GM18909 (cell line): ENCODE results near the gene CACNG4.

Source experiments
- ATAC-seq: cut with Tn5 transposase; IDR thresholded peaks from one replicate; pipeline ENCODE4 v1.9.1; 2021; ENCODE audit warnings: mild to moderate bottlenecking; ENCODE audit not compliant: unreplicated experiment, poor library complexity

The CACNG4 gene

GRCh38 chr17:66943484-66943883 lies 21.0 kb upstream of the CACNG4 start:
- no peak for ATAC-seq

DNA sequence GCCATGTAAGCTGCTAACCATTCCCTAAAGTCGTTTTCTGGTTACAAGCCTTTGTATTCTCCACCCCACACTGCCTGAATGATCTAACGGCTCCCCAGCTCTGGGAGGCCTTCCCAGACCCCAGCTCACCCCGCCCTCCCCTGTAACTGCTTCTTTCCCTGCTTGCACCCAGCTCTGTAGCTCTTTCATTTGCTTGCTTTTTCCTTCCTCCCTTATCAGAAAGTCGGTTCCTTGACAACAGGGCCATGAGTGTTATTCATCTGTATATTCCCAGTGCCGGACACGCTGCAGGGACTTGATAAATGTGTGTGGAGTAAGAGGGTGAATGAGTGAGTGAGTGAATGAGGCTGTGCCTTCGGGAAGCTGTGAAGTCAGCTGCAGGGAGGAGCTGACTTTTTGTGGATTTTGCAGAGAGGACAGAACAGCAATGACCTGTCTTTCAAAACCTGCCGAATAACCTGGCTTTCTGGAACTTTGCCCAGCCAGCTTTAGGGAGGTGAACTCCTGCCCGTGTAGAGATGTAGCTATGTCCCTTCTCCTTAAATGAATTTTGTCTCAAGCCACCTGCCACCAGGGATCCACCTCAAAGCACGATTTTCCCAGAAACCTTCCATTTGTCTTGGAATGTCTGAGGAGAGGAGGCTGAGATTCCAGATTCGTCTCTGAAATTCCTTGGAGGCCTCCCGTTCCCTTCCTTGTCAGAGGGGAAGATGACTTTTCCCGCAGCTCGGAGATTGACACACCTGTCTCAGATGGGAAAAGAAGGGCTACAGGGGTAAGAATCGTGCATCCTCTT lies 20.0 kb upstream of the CACNG4 start:
- ATAC-seq, result no peak

DNA sequence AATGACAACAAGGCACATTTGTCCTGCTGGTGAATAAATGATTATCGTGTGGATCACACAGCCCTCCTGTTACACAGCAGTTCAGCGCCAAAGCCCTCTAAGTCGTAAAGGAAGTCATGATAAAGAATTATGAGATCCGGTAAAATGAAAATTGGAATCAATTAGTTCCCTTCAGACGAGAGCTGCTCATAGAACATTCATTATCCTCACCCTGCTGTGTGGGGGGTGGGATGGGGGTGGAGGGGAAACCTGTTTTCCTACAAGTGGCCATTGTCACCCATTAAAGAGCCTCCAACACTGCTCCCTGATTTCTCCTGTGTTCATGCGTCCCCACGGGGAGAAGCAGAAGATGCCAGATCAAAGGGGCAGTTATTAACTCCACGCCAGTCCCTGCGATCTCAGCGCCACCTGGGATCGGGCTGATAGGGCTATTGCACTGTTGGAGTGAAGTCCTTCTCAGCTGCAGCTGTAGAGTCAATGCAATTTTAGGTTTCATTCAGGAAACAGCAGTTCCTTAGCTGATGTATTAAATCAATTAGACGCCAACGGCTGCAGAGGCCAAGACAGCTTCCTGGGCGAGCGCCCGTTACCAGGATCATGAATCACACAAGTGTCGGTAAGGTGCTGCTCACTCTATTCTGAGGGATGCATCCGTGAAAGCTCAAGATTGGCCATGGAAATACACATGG lies 19.2 kb upstream of the CACNG4 start:
- ATAC-seq, result no peak

DNA sequence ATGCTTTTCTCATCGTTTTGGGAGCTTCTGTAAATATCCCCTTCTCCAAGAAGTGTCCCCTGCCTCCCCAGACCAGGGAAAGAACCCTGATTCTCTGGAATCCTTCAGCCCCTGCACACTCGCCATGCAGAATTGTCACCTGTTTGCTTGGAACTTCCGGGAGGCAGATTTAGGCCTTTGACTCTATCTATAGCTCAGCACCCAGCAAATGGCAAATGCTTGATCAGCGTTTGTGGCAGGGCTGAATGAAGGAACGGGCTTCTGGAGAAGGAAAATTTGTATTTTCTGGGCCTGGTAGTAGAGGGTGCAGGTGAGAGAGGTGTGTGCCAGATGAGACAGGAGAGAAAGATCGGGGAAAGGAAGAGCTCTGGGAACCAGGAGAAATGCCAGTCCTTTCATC lies 18.3 kb upstream of the CACNG4 start:
- no peak for ATAC-seq

GRCh38 chr17:66947311-66947710 lies 17.2 kb upstream of the CACNG4 start:
- no peak for ATAC-seq

DNA sequence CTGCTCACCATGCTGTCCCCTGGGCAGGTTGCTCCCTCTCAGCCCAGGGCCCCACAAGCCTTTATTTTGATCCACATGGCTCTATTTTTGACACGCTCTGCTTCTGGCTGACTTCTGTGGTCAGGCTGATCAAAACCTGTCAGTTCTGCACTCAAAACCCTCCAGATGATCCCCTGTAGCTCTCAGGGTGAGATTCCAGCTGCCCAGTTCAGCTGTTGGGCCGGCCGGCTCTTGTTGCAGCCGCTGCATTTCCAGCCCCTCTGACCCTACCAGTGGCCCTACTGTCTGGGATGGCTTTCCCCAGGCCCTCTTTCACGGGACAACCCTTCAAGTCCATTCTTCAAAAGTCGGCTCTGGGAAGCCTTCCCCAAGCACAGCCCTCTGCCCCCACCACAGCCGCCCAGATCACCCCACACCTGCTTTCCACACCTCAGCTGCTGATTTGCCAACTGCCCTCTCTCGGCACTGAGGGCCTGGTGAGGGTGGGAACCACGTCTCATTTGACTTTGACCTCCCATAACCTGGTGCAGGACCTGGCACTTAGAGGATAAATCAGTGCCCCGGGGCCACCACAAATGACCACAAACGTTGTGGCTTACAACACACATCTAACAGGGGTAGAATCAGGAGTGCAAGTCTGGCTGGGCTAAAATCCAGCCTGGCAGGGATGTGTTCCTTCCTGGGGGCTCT lies 16.3 kb upstream of the CACNG4 start:
- ATAC-seq, result no peak

GRCh38 chr17:66949501-66949900 lies 15.0 kb upstream of the CACNG4 start:
- no peak for ATAC-seq

DNA sequence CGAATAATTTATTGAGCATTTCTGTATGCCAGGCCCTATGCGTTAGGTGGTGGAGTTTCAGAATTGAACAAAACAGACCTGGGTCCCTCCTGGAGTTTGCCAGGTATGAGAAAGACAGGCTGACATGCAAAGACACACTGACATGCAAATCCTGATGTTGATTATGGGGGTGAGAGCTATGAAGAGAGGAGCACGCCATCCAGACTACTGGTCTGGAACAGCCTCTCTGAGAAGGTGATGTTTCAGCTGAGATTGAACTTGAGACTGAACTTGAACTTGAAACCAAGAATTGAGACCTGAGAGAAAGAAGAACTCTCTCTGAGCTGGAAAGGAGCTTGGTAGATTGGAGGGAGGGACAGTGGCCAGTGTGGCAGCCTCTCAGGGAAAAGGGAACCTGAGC lies 14.2 kb upstream of the CACNG4 start:
- ATAC-seq, result no peak

- no peak for ATAC-seq
These were observed 13.5 kb upstream of the CACNG4 start for GRCh38 chr17:66950886-66951604.

GRCh38 chr17:66951605-66951953 lies 12.9 kb upstream of the CACNG4 start:
- ATAC-seq, result no peak

- ATAC-seq, result no peak
These were observed 12.4 kb upstream of the CACNG4 start for GRCh38 chr17:66952031-66952524.

GRCh38 chr17:66952681-66953629 lies 11.6 kb upstream of the CACNG4 start:
- ATAC-seq, result no peak

DNA sequence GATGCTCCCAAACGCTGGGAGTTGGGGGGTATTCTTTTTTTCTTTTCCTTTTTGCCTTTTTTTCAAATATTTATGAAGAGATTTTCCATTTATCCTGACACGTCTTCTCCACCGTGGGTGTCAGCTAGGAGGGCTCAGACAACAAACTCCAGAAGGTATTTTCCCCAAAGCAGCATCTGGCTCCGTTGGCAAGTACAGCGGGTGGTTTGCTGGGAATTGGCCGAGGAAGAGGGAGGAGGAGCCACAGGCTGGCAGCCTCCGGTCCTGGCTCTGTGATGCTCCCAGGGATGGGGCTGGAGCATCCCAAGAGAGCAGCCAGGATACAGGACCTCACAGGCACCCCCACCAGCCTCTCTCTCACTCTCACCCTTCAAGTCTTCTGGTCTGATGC lies 10.9 kb upstream of the CACNG4 start:
- ATAC-seq, result no peak

- ATAC-seq, result no peak
These were observed 9.9 kb upstream of the CACNG4 start for GRCh38 chr17:66954632-66955031.

- ATAC-seq, result no peak
These were observed 8.7 kb upstream of the CACNG4 start for GRCh38 chr17:66955821-66956220.

DNA sequence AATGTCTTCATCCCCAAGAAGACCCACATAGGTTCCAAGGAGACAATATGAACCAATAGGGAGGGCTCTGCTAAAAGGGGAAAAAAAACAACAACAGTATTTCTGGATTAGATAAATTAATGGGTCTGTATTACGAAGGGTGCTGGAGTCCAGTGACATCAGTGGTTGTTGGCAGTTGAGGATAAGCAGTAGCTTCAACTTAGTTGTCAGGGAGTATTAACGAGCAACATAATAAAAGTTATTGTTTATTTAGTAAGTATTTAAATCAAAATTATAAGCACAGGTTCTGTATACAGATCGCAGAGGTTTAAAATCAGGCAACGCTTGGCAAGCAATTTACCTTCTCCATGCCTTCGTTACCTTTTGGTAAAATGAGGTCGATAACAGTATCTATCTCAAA lies 7.6 kb upstream of the CACNG4 start:
- no peak for ATAC-seq

- ATAC-seq, result no peak
These were observed 7.2 kb upstream of the CACNG4 start for GRCh38 chr17:66957343-66957742.

DNA sequence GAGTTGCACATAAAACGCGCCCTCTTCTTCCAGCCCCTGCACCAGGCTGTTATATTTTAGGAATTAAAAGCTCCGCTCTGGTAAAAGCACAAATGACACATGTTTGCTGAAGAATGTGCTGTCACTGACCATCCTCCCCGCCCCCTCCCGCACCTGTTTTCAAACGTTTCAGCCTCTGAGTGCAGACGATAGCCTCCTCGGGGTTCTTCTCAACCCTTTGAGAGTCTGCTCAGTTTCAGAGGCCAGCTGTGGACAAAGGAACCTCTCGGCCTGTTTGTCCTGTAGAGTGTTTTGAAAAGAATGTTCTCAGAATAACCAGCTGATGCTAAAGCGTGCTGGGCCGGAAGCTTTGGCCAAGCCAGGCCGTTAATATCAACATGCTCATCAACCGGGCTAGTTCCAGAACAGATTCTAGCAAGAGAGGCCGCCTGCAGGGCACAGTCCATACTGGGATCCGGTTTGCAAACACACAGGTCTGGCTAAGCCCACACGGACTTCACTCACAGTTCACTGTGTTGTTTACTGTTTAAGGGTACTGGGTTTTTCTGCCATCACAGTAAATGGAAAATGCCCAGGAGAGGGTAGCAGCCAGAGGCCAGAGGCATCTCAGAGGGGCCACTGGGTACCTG lies 6.4 kb upstream of the CACNG4 start:
- no peak for ATAC-seq
